Body of pancreas (tissue), 4 donors: ENCODE measurements around the gene BRIP1.

Source experiments
- CTCF ChIP-seq, 7 experiments: fragments of 450-650 bp in 4 of 7; fragments of 200-600 bp in 3 of 7; sonication (generic) in 3 of 7; IDR thresholded peaks; one replicate each; pipeline ENCODE4 v1.5.1; 2016 to 2019; ENCODE audit warnings: antibody characterized with exemption in 7 of 7
- POLR2A ChIP-seq, 3 donors: fragments of 450-650 bp; IDR thresholded peaks; one replicate each; pipeline ENCODE4 v1.6.1; 2016; ENCODE audit warnings: antibody characterized with exemption in 3 of 3, mild to moderate bottlenecking in 2 of 3

- no peak for TF ChIP-seq CTCF (IDR thresholded peaks at IDR 0.05)
- no peak for TF ChIP-seq POLR2A (IDR thresholded peaks at IDR 0.05)
These were observed 5.8 kb upstream of the BRIP1 start for GRCh38 chr17:61869138-61869537.
